Measurements from ENCODE around the gene GAPDH.

The GAPDH gene

GRCh38 chr12:6546016-6546415, 11.7 kb downstream of the GAPDH start:
- no peak for TF ChIP-seq CTCF (IDR thresholded peaks at IDR 0.05; ENCODE audit: insufficient read depth, low read length, missing control alignments)
- H3K4me3 ChIP-seq (ENCODE audit: low read depth, low read length): no peak overlapping the region
- ChIA-PET POLR2A (interaction anchor here (10.4 kb wide), 1 partner anchor 8 kb away, joined by 359 read pairs; the partner anchor contains the start of gene GAPDH), CTCF (interaction anchor here (1.2 to 16.9 kb wide), 3 partner anchors 8 to 17 kb away, joined by 3 to 235 read pairs (median 203); partner anchors contain the start of genes GAPDH and NOP2)
- no peak for DNase-seq (ENCODE audit: low read depth, low spot score)

GRCh38 chr12:6547566-6547965, 13.2 kb downstream of the GAPDH start:
- POLR2A ChIA-PET: interaction anchor here (1.4 to 10.4 kb wide), 2 partner anchors 10 to 55 kb away, joined by 3 to 359 read pairs; partner anchors contain the start of genes GAPDH and MRPL51
- no peak for DNase-seq (ENCODE audit: low read depth, low spot score)
- CTCF ChIA-PET: interaction anchor here (16.1 to 16.9 kb wide), 2 partner anchors 10 to 15 kb away, joined by 203 to 235 read pairs; partner anchors contain the start of genes GAPDH and NOP2
- peak overlapping the region; percentile 44 for H3K4me3 ChIP-seq (ENCODE audit: low read depth, low read length)
- no peak for TF ChIP-seq CTCF (IDR thresholded peaks at IDR 0.05; ENCODE audit: insufficient read depth, low read length, missing control alignments)

- DNase-seq (ENCODE audit: low read depth, low spot score): no peak
- H3K4me3 ChIP-seq (ENCODE audit: low read depth, low read length): peak overlapping the region; percentile 44
- TF ChIP-seq CTCF (IDR thresholded peaks at IDR 0.05; ENCODE audit: insufficient read depth, low read length, missing control alignments): no peak
- ChIA-PET POLR2A (interaction anchor here (1.4 to 10.4 kb wide), 3 partner anchors 10 to 55 kb away, joined by 3 to 359 read pairs (median 9); partner anchors contain the start of genes GAPDH and MRPL51), CTCF (interaction anchor here (16.1 to 16.9 kb wide), 2 partner anchors 10 to 15 kb away, joined by 203 to 235 read pairs; partner anchors contain the start of genes GAPDH and NOP2)
These were observed 13.7 kb downstream of the GAPDH start for GRCh38 chr12:6547987-6548386.

- no peak for TF ChIP-seq CTCF (IDR thresholded peaks at IDR 0.05; ENCODE audit: insufficient read depth, low read length, missing control alignments)
- CTCF ChIA-PET: interaction anchor here (16.1 to 16.9 kb wide), 2 partner anchors 11 to 14 kb away, joined by 203 to 235 read pairs; partner anchors contain the start of genes GAPDH and NOP2
- no peak for DNase-seq (ENCODE audit: low read depth, low spot score)
- H3K4me3 ChIP-seq (ENCODE audit: low read depth, low read length): 0 out of 2 replicates have a peak overlapping the region, but pooled peaks have one; percentile 3
- POLR2A ChIA-PET: interaction anchor here (0.5 to 10.4 kb wide), 3 partner anchors 11 to 64 kb away, joined by 4 to 359 read pairs (median 9); partner anchors contain the start of gene GAPDH
These were observed 14.2 kb downstream of the GAPDH start for GRCh38 chr12:6548556-6548955.

GRCh38 chr12:6548966-6549683, 14.8 kb downstream of the GAPDH start:
- DNase-seq (ENCODE audit: low read depth, low spot score): no peak
- ChIA-PET CTCF (interaction anchor here (0.7 to 16.9 kb wide), 5 partner anchors 11 to 324 kb away, joined by 3 to 235 read pairs (median 41); partner anchors contain the start of genes GAPDH, NOP2 and SPSB2), POLR2A (interaction anchor here (0.5 to 10.4 kb wide), 5 partner anchors 11 to 175 kb away, joined by 3 to 359 read pairs (median 4); partner anchors contain the start of gene GAPDH)
- no peak for TF ChIP-seq CTCF (IDR thresholded peaks at IDR 0.05; ENCODE audit: insufficient read depth, low read length, missing control alignments)
- H3K4me3 ChIP-seq (ENCODE audit: low read depth, low read length): no peak overlapping the region
